Thyroid gland (tissue), 4 donors: ENCODE results near the gene GRAMD2B. TPM values are rescaled to one million over a fixed set of nuclear protein-coding genes. Genes with fewer than 3 reads are reported as not detected.
A peak's percentile ranks its signal among the peaks of the same experiment; 100 is the strongest.

Experiments
- DNase-seq, 2 donors: peaks; one replicate each; pipeline ENCODE4 v3.0.0-alpha.2; 2019
- H3K27ac ChIP-seq, 3 donors: fragments of 200-600 bp; sonication (generic); 1 replicate in 2 of 3; 2 replicates in 1 of 3; pipeline ENCODE4 v1.5.1; 2016 to 2019; ENCODE audit warnings: mild to moderate bottlenecking in 1 of 3, moderate library complexity in 1 of 3
- H3K27me3 ChIP-seq: fragments of 200-600 bp; sonication (generic); one replicate; pipeline ENCODE4 v1.5.1; 2019
- H3K36me3 ChIP-seq, 2 donors: fragments of 200-600 bp; sonication (generic); one replicate each; pipeline ENCODE4 v1.5.1; 2016 to 2019
- H3K4me1 ChIP-seq, 2 donors: fragments of 200-600 bp; sonication (generic); one replicate each; pipeline ENCODE4 v1.5.1; 2017 to 2019
- H3K4me3 ChIP-seq, 3 donors: fragments of 200-600 bp; sonication (generic); replicated peaks in 1 of 3; 1 replicate in 2 of 3; 2 replicates in 1 of 3; pipeline ENCODE4 v1.5.1; 2016; ENCODE audit warnings: mild to moderate bottlenecking in 1 of 3
- H3K9me3 ChIP-seq: fragments of 200-600 bp; sonication (generic); one replicate; pipeline ENCODE4 v1.5.1; 2017
- POLR2A ChIP-seq, 2 donors: fragments of 450-650 bp; IDR thresholded peaks; one replicate each; pipeline ENCODE4 v1.6.1; 2017; ENCODE audit warnings: antibody characterized with exemption in 2 of 2, mild to moderate bottlenecking in 2 of 2, moderate library complexity in 1 of 2
- WGBS, 2 donors: methylation state at CpG; one replicate each; pipeline ENCODE4 v1.1.5; 2017; 5-methylcytosine and 5-hydroxymethylcytosine counted together
- intact Hi-C: fragments of 100-400 bp; cut with DNase I; formaldehyde crosslinking; loops from one replicate; pipeline ENCODE4 v1.15.1; 2023
- total RNA-seq, 4 donors: library from RNA; depleted of rRNA; stranded (reverse); fragments of >200 nt; gene quantifications; one replicate each; pipeline ENCODE4 v1.2.3, GENCODE V29; 2016
- TF ChIP-seq, protein P1 (sequence below), 6 experiments: fragments of 200-600 bp in 3 of 6; fragments of 450-650 bp in 3 of 6; sonication (generic) in 3 of 6; IDR thresholded peaks; one replicate each; pipeline ENCODE4 v1.5.1; 2016 to 2019; ENCODE audit warnings: antibody characterized with exemption in 6 of 6, mild to moderate bottlenecking in 2 of 6, inconsistent platforms in 1 of 6, moderate library complexity in 1 of 6

Gene GRAMD2B
- total RNA-seq, 4 donors from 2014 or later = 68.1 to 115 (median 105) TPM

DNA sequence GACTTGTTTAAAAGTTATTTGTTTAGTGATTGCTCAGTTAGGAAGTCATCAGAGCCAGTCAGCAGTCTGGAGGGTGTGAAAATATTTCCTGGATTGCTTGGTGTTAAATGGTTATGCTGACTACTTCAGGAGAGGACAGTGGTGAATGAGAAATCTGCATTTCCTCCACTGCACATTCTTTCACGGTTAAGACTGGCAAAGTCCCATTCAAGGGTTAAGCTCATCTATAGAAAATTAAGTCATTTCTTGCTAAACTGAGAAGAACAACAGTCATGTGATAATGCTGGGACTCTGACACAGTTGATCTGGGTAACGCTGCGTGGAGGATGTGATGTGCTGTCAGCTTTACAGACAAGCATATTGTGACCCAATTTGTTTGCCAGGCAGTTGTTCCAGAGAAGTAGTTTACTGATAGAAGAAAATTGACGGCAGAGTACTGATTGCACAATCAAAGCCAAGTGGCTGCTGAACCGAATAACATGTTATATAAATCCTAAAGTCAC lies 80.4 kb downstream of the GRAMD2B start:
- Histone ChIP-seq H3K27me3 (no peaks in the 10 kb centered on the region), H3K4me3 (no peak overlapping the region), H3K9me3 (no peaks in the 10 kb centered on the region), H3K4me1 (peaks cover 24 to 33% of the 10 kb centered on the region in 2 donors), H3K36me3 (no peaks in the 10 kb centered on the region), H3K27ac (peak overlapping the region; percentile 45 to 51 (median 48))
- DNase-seq = peak; percentile 31 to 46
- 15 to 20% methylated on average over 5 of the region's 5 CpGs for WGBS, 2 donors
- intact Hi-C loops = no loop called here
- no peak for TF ChIP-seq POLR2A (IDR thresholded peaks at IDR 0.05)
- TF ChIP-seq, protein P1, sequence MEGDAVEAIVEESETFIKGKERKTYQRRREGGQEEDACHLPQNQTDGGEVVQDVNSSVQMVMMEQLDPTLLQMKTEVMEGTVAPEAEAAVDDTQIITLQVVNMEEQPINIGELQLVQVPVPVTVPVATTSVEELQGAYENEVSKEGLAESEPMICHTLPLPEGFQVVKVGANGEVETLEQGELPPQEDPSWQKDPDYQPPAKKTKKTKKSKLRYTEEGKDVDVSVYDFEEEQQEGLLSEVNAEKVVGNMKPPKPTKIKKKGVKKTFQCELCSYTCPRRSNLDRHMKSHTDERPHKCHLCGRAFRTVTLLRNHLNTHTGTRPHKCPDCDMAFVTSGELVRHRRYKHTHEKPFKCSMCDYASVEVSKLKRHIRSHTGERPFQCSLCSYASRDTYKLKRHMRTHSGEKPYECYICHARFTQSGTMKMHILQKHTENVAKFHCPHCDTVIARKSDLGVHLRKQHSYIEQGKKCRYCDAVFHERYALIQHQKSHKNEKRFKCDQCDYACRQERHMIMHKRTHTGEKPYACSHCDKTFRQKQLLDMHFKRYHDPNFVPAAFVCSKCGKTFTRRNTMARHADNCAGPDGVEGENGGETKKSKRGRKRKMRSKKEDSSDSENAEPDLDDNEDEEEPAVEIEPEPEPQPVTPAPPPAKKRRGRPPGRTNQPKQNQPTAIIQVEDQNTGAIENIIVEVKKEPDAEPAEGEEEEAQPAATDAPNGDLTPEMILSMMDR (IDR thresholded peaks at IDR 0.05) = no peak

- no peaks in the 10 kb centered on the region for H3K9me3 ChIP-seq
- intact Hi-C loops = no loop called here
- H3K27me3 ChIP-seq = no peaks in the 10 kb centered on the region
- H3K4me3 ChIP-seq = no peak overlapping the region
- TF ChIP-seq POLR2A (IDR thresholded peaks at IDR 0.05) = no peak
- TF ChIP-seq, protein P1 (IDR thresholded peaks at IDR 0.05) = no peak
- DNase-seq = no peak
- H3K36me3 ChIP-seq = no peaks in the 10 kb centered on the region
- H3K27ac ChIP-seq = peak overlapping the region; percentile 7 to 37 (median 31)
- WGBS, 2 donors = 88 to 91% methylated on average over 4 of the region's 4 CpGs
- peaks cover 33 to 46% of the 10 kb centered on the region in 2 donors for H3K4me1 ChIP-seq
These were observed 82.9 kb downstream of the GRAMD2B start for GRCh38 chr5:126506079-126506478.

DNA sequence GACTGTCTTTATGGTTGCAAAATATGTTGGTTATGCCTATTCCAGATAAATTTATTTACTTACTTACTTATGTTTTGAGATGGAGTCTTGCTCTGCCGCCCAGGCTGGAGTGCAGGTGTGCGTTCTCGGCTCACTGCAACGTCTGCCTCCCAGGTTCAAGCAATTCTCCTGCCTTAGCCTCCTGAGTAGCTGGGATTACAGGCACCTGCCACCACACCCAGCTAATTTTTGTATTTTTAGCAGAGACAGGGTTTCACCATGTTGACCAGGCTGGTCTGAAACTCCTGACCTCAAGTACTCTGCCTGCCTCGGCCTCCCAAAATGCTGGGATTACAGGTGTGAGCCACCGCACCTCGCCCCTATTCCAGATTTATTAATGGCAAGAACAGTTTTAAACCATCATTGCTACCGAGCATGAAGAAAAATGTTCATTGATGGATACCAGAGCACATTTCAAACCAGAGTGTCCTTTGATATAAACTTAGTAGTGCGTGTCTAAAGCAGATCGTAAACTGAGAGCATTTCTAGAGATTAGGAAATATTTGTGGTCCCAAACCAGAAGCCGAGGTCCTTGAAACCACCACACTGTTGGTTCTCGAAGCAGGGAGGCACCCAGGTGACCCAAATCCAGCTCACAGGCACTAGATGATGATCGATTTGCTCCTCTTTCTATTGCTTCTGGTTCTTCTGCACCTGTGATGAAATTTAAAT lies 85.2 kb downstream of the GRAMD2B start:
- intact Hi-C loops = no loop called here
- Histone ChIP-seq H3K27ac (peak overlapping the region; percentile 86 to 94 (median 90)), H3K4me3 (no peak overlapping the region), H3K27me3 (no peaks in the 10 kb centered on the region), H3K9me3 (no peaks in the 10 kb centered on the region), H3K36me3 (no peaks in the 10 kb centered on the region), H3K4me1 (peaks cover 41 to 57% of the 10 kb centered on the region in 2 donors)
- TF ChIP-seq, protein P1 (IDR thresholded peaks at IDR 0.05) = no peak
- no peak for DNase-seq
- WGBS, 2 donors = 94% methylated on average over 13 of the region's 13 CpGs

DNA sequence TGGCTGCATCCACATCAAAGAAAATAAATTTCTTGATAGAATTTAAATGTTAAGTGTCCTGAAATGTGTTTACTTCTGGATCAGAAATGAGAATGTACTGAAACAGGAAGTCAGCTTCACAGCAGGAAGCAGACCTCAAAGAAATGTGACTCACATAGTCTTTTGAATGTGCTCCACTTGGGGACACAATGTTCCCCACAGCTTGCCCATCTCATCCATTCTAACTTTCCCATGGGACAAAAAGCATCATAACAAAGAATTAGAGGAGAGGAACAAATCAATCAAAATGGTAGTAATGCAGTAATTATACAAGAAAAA lies 85.7 kb downstream of the GRAMD2B start:
- no peaks in the 10 kb centered on the region for H3K36me3 ChIP-seq
- H3K4me1 ChIP-seq = peaks cover 40 to 57% of the 10 kb centered on the region in 2 donors
- H3K4me3 ChIP-seq = no peak overlapping the region
- H3K9me3 ChIP-seq = no peaks in the 10 kb centered on the region
- TF ChIP-seq, protein P1 (IDR thresholded peaks at IDR 0.05) = no peak
- TF ChIP-seq POLR2A (IDR thresholded peaks at IDR 0.05) = no peak
- DNase-seq = peak; percentile 38 to 41
- intact Hi-C loops = no loop called here
- no peaks in the 10 kb centered on the region for H3K27me3 ChIP-seq
- H3K27ac ChIP-seq = peak overlapping the region; percentile 86 to 94 (median 90)

GRCh38 chr5:126509339-126509738 lies 86.1 kb downstream of the GRAMD2B start:
- peak overlapping the region; percentile 86 to 94 (median 90) for H3K27ac ChIP-seq
- intact Hi-C loops = no loop called here
- WGBS, 2 donors = 35 to 38% methylated on average over 5 of the region's 5 CpGs

More at GRCh38 chr5:126509339-126509738, 86.1 kb downstream of the GRAMD2B start:
- peaks cover 36 to 56% of the 10 kb centered on the region in 2 donors for H3K4me1 ChIP-seq
- H3K4me3 ChIP-seq = no peak overlapping the region
- H3K36me3 ChIP-seq = no peaks in the 10 kb centered on the region
- DNase-seq = peak in 1 of 2 donors; percentile 46
- no peaks in the 10 kb centered on the region for H3K9me3 ChIP-seq
- H3K27me3 ChIP-seq = no peaks in the 10 kb centered on the region
- TF ChIP-seq, protein P1 (IDR thresholded peaks at IDR 0.05) = no peak
- peak in 1 of 2 donors; percentile 37 for TF ChIP-seq POLR2A (IDR thresholded peaks at IDR 0.05)
